HG02981 (cell line): ENCODE results near the gene ALG8.
"Not testable (repeated sequence)": the region's sequence is repeated elsewhere in the genome, so short reads cannot be mapped to it uniquely, and the experiment has no call there.

Experiments used
- ATAC-seq: cut with Tn5 transposase; IDR thresholded peaks from one replicate; pipeline ENCODE4 v1.9.1; 2021; ENCODE audit warnings: mild to moderate bottlenecking, moderate library complexity; ENCODE audit not compliant: unreplicated experiment

ALG8 gene

DNA sequence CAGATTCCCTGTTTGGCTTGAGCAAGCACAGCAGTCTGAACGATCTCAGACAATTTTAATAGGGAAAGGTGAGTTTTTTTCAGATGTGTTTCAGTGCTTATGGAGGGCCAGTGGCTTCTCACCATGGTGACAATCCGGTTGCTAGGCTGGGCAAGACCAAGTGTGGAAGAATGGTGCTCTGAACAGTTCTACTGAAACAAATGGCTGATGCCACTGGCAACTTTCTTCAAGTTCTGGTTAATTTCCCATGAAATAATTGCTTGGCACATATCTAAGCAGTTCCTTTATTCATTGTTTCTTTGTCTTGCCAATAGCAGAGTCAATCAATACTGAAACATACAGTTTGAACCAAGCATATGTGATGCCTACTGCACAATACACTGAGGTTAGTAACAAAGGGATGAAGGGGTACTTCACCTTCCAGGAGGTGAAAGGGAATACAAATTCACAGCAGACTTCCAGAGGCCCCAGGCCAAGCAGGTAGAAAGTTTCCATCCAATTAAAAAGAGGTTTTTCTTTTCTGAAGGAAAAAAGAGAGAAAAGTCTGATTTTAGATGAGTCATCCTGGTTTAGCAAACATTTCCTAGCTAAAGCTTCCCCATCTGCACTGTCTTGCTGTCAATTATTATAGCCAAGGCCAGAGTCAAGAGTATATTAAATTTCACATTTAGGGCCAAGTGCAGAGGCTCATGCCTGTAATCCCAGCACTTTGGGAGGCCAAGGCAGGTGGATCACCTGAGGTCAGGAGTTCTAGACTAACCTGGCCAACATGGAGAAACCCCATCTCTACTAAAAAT is 38.6 kb downstream of the ALG8 start:
- ATAC-seq = no peak

DNA sequence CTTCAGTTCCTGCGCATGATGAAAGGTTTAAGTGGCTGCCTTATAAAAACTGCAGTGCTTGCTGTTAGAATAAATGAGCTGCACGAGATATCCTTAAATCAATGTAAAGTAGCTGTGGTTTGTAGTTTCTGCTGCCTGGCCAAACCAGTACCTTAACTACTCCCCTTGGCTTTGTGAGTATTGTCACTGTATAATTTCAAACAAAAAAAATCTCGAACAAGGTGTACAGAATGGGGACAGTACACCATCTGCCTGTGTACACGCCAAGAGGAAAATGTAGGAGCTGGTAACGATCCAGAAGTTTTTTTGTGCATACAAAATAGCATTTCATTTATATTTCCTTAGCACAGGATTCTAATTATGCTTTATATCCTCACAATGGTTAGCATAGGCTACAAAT is 39.2 kb downstream of the ALG8 start:
- no peak for ATAC-seq

DNA sequence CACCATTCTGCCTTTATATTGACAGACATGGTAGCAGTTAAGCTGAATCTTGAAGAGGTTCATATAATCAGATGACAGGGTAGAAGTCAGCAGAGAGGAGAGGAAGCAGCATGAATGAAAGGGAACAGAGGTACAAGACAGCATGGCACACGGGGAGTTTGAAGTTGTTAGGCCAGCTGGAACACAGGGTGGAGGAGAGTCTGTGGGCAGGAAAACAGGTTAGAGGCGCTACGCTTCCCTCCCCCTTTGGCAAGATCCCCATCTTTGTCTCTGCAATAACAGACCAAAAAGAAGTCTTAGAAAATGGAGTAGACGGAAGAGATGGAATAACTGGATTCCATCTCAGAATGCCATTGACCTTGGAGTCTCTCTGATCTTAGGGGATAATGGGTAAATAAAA is 39.8 kb downstream of the ALG8 start:
- no peak for ATAC-seq

DNA sequence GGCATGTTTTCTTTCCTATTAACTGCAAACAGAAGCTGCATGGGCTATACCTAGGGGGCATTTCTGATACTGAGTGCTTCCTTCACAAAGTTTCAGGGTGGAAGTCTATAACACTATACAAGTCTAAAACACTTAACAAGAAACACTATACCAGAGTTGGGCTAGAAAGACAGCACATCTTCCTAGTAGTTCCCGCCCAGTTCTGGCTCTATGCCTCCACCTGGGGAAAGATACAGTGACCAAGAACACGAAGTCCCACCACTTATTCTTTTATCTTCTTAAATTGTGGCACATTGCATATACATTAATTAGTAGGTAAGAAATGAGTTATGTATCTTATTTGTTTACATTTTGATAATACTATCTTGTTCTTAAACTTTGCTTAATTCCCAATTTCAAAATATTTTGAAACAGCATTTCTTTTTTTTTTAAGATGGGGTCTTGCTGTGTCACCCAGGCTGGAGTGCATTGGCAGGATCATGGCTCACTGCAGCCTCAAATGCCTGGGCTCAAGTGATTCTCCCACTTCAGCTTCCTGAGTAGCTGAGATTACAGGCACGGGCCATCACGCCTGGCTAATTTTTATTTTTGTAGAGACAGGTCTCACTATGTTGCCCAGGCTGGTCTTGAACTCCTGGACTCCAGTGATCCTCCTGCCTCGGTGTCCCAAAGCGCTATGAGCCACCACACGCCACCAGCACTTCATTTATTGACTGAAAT is 41.6 kb downstream of the ALG8 start:
- ATAC-seq = no peak

DNA sequence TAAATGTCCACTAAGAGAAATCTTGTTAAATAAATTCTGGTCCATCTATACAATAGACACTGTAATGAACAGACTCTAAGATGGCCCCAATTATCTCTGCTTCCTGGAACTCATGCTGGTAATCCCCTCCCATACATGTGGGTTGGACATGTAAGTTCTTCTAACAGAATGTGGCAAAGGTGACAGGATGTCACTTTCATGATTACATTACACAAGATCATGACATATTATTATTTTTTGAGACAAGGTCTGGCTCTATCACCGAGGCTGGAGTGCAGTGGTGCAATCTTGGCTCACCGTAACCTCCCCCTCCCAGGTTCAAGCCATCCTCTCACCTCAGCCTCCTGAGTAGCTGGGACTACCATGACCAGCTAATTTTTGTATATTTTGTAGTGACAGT is 45.2 kb downstream of the ALG8 start:
- no peak for ATAC-seq

DNA sequence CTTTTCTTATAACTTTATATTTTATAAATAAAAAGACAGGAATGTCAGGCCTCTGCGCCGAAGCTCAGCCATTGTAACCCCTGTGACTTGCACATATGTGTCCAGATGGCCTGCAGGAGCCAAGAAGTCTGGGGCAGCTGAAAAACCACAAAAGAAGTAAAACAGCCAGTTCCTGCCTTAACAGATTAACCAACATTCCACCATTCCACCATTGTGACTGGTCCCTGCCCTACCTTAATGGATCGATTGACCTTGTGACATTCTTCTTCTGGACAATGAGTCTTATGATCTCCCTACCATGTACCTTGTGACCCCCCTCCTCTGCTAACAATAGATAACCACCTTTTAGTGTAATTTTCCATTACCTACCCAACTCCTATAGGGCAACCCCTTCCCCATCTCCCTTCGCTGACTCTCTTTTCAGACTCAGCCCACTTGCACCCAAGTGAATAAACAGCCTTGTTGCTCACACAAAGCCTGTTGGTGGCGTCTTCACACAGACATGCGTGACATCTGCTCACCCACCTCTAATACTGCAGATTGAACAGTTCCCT is 52.8 kb downstream of the ALG8 start:
- not testable (repeated sequence) for ATAC-seq

- no peak for ATAC-seq
Measured at GRCh38 chr11:78085972-78086371, 53.5 kb downstream of the ALG8 start.

DNA sequence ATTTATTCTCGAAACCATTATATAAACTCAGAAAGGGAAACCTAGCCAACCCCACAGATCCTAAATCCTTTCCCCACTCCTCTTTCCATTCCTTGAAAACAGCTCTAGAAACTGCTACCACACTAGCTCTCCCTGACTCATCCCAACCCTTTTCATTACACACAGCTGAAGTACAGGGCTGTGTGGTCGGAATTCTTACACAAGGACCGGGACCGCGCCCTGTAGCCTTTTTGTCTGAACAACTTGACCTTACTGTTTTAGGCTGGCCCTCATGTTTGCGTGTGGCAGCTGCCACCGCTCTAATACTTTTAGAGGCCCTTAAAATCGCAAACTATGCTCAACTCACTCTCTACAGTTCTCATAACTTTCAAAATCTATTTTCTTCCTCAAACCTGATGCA is 54.9 kb downstream of the ALG8 start:
- not testable (repeated sequence) for ATAC-seq

GRCh38 chr11:78083021-78083420 is 56.4 kb downstream of the ALG8 start:
- no peak for ATAC-seq

GRCh38 chr11:78082146-78082545 is 57.3 kb downstream of the ALG8 start:
- ATAC-seq = no peak

DNA sequence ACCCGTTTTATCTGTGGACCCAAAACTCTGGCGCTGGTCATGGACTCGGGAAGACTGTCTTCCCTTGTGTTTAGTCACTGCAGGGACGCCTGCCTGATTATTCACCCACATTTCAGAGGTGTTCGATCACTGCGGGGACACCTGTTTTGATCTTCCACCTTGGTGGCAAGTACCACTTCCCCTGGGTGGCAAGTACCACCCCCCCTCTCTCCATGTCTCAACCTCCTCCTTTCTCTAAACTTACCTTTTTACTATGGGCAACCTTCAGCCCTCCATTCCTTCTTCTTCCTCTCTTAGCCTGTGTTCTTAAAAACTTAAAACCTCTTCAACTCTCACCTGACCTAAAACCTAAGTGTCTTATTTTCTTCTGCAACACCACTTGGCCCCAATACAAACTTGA is 57.8 kb downstream of the ALG8 start:
- no peak for ATAC-seq

DNA sequence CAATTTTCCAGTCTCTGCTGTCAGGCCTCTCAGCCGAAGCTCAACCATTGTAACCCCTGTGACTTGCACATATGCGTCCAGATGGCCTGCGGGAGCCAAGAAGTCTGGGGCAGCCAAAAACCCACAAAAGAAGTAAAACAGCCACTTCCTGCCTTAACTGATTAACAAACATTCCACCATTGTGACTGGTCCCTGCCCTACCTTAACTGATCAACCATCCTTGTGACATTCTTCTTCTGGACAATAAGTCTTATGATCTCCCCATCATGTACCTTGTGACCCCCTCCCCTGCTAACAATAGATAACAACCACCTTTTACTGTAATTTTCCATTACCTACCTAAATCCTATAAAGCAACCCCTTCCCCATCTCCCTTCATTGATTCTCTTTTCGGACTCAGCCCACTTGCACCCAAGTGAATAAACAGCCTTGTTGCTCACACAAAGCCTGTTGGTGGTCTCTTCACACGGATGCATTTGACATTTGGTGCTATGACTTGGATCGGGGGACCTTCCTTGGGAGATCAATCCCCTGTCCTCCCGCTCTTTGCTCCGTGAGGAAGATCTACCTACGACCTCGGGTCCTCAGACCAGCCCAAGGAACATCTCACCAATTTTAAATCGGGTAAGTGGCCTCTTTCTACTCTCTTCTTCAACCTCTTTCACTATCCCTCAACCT is 58.5 kb downstream of the ALG8 start:
- no peak for ATAC-seq

GRCh38 chr11:78080084-78080817 is 59.2 kb downstream of the ALG8 start:
- ATAC-seq = no peak

DNA sequence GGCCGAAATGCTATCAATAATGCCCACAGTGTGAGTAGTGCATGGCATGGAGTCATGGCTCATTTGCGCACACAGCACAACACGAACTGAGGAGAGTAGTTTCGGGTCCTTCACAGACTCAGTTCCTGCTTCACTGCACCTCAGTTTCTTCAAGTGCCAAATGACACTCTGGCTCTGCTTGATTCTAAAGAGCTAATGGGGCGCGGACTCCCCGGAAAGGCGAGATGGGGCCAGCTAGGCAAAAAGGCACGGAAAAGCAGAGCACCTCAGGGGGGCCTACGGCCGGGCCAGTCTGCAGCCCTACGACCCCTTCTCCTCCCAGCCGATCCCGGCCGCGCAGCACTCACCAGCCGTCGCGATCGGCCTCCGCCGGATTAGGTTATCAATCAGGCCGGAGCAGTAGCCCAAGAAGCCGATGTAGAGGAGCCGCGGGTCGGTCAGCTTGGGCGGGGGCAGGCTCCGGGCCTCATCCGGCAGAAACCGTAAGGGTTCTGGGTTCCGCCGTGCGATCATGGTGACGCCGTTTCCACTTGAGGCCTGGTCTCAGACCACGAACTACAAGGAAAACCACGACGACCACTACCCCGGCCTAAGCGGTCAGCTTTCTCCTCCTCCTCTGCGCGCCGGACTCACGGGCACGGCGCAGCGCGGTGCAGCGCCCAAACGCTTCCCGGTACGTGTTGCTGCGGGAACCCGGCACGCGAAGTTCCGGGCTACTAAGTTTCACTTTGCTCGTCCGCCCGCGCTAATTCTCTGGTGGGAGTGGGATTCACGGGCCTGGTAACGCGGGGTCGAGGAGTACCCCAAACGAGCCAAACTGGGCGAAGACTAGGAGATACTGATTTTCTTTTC is 60.0 kb downstream of the ALG8 start, which contains the start of gene NDUFC2:
TSS of gene NDUFC2 (minus strand) at position 631 of the 852 bp plus-strand sequence. CDS start at position 513, 118 bp downstream.
- ATAC-seq = peak; percentile 67

DNA sequence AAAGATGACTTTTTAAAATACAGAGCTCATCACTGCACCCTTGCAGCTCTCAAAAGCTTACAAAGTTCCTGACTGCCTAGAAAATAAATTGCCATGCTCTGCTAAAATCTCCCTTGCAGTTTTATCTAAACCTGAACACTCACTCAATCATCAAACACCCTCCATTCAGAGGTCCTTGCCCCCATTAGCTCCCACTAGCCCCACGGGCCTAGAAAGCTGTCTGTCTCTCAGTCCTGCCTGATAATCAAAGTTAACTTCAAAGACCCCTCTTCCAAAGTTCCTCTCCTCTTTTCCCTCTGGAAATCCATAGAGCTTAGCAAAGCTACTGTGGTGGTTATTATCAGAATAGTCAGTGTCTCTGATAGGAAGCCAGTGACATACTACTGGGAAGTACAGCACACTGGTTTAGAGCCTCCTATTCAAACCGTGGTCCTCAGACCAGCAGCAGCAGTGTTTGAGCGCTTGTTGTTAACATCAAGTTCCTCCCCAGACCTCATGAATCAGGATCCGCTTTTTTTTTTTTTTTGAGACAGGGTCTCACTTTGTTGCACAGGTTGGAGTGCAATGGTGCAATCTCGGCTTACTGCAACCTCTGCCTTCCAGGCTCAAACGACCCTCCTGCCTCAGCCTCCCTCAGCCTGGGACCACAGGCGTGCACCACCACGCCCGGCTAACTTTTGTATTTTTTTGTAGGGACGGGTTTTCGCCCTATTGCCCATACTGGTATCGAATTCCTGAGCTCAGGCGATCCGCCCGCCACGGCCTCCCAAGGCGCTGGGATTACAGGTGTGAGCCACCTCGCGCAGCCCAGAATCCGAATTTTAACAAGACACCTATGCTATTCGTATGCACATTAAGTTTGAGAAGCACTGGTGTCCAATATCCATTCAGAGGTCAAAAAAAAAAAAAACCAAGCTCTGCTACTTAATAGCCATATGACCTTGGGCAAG is 60.9 kb downstream of the ALG8 start:
- ATAC-seq = no peak

DNA sequence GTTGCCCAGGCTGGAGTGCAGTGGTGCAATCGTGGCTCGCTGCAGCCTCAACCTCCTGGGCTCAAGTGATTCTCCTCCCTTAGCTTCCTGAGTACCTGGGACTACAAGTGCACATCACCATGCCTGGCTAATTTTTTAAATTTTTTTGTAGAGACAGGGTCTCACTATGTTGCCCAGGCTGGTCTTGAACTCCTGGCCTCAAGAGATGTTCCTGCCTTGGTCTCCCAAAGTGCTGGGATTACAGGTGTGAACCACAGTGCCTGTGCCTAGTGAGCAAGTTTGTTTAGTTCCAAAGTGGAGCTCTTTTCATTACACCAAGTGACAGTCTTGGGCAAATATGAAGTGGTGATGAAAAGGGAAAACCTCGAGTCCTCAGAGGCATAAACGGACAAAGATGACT is 61.8 kb downstream of the ALG8 start:
- ATAC-seq = not testable (repeated sequence)

DNA sequence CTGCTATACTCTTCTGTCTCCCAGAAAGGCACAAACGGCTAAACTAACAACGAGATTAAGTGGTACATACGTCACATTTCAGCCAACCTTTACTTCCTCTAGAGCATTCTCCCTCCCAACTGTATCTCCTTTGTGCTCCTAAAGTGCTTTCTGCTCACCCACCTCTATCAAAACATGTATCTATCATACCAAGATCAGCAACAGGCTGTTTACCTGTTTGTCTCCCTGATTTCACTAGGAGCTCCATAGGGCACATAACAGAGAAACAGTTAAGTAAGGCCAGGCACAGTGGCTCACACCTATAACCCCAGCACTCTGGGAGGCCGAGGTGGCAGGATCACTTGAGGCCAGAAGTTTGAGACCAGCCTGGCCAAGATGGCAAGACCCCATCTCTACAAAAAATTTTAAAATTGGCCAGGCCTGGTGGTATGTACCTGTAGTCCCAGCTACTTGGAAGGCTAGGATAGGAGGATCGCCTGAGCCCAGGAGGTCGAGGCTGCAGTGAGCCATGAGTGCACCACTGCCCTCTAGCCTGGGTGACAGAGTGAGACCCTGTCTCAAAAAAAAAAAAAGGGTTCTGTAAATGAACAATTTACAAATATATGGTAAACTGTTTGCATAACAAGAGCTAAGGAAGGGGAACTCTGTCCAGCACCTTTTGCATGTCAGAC is 62.6 kb downstream of the ALG8 start:
- no peak for ATAC-seq

DNA sequence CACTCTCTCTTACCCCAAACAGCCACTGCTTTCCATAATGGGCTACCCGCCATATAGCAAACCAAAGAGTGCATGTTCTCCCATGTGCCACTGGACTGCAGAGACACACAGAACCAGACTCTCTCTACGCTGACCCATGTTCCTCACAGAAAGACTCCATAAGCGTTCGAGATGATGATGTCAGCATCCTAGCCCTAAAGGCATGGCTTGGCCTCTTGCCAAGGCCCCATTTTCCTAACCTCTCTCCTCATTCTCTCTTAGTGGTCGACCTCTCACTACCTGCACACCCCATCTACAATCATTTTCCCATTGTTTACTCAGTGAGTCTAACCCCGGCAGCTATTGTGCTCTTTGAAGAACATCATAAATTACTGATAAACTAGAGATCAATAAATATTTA is 64.7 kb downstream of the ALG8 start:
- ATAC-seq = no peak
